ENCODE measurements around the gene DNAJB6. TPM values are rescaled to one million over a fixed set of nuclear protein-coding genes. Genes with fewer than 3 reads are reported as not detected.
A peak's percentile ranks its signal among the peaks of the same experiment; 100 is the strongest.

The DNAJB6 gene
- polyA plus RNA-seq, 3 donors = 66.6 to 117 (median 116) TPM

DNA sequence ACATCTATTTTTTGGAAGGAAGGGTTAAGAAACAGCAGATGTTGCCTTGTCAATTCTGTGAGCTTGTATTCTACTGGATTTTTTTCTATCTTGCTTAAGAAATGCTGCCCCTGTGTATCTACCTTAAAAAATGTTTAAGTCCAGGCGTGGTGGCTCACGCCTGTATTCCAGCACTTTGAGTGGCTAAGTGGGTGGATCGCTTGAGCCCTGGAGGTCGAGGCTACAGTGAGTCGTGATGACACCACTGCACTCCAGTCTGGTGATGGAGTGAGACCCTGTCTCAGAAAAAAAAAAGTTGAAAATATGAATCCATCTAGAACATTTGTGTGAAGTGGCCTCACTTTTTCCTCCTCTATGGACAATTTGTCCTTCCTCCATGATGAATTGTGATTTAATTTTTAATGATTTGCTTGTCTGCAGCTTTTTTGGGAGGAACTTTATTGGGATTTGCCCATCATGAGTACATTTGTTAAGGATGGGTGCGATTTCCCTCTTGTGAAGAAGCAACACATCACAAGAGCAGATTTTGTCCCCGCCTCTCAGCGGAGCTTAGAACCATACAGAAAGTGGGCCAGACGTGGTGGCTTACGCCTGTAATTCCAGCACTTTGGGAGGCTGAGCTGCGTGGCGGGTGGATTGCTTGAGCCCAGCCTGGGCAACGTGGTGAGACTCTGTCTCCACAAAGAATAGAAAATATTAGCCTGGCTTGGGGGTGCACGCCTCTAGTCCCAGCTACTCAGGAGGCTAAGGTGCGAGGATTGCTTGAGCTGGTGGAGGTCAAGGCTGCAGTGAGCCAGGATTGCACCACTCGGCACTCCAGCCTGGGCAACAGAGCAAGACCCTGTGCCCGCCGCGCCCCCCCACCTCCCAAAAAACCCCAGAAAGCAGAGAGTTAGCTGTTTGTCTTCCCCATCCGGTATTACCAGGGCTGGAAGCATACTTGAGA, 57.7 kb downstream of the DNAJB6 start:
- Histone ChIP-seq H3K27me3 (ENCODE audit: control insufficient read depth in 2 of 2, insufficient read depth in 2 of 2, low read length in 2 of 2) (no peaks in the 10 kb centered on the region), H3K36me3 (replicated peaks in 1 of 2; ENCODE audit: control insufficient read depth in 1 of 2, insufficient read depth in 2 of 2, low read length in 2 of 2) (peaks cover 0 to 27% of the 10 kb centered on the region in 2 donors), H3K9me3 (replicated peaks in 1 of 2; ENCODE audit: control insufficient read depth in 1 of 2, insufficient read depth in 1 of 2, low read length in 2 of 2) (no peaks in the 10 kb centered on the region), H3K4me2 (replicated peaks; ENCODE audit: extremely low read depth, low read length, poor library complexity, severe bottlenecking) (peak overlapping the region; percentile 13), H2AFZ (ENCODE audit: insufficient read depth, low read depth, low read length, poor library complexity, severe bottlenecking) (no peak overlapping the region), H3K79me2 (ENCODE audit: insufficient read depth, low read length) (peaks cover 36% of the 10 kb centered on the region), H3K9ac (ENCODE audit: insufficient read depth, low read length, poor library complexity, severe bottlenecking) (no peak overlapping the region), H3K4me1 (ENCODE audit: control insufficient read depth in 1 of 2, insufficient read depth in 2 of 2, low read length in 2 of 2) (peaks cover 55 to 79% of the 10 kb centered on the region in 2 donors), H3K27ac (ENCODE audit: low read depth in 1 of 2, low read length in 2 of 2) (peak overlapping the region in 1 of 2 donors; percentile 23), H3K4me3 (replicated peaks in 1 of 3; ENCODE audit: low read depth in 2 of 3, low read length in 3 of 3) (no peak overlapping the region), H4K20me1 (ENCODE audit: insufficient read depth, low read length) (peaks cover 85% of the 10 kb centered on the region)
- Mint-ChIP-seq H3K9me3 (peaks cover 0 to 2% (median 0%) of the 10 kb centered on the region in 7 donors), H3K27ac (peak overlapping the region in 3 of 7 donors; percentile 57 to 65 (median 58)), H3K27me3 (ENCODE audit: low read depth in 3 of 3) (peaks cover 0 to 3% (median 0%) of the 10 kb centered on the region in 3 donors), H3K36me3 (peaks cover 30 to 37% of the 10 kb centered on the region in 2 donors), H3K4me1 (peaks cover 77% of the 10 kb centered on the region), H3K4me3 (no peak overlapping the region)
- intact Hi-C loops (cut with micrococcal nuclease) = no loop called here
- TF ChIP-seq, protein P1, sequence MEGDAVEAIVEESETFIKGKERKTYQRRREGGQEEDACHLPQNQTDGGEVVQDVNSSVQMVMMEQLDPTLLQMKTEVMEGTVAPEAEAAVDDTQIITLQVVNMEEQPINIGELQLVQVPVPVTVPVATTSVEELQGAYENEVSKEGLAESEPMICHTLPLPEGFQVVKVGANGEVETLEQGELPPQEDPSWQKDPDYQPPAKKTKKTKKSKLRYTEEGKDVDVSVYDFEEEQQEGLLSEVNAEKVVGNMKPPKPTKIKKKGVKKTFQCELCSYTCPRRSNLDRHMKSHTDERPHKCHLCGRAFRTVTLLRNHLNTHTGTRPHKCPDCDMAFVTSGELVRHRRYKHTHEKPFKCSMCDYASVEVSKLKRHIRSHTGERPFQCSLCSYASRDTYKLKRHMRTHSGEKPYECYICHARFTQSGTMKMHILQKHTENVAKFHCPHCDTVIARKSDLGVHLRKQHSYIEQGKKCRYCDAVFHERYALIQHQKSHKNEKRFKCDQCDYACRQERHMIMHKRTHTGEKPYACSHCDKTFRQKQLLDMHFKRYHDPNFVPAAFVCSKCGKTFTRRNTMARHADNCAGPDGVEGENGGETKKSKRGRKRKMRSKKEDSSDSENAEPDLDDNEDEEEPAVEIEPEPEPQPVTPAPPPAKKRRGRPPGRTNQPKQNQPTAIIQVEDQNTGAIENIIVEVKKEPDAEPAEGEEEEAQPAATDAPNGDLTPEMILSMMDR (IDR thresholded peaks at IDR 0.05) = no peak
- DNase-seq = no peak
- WGBS (ENCODE audit: insufficient coverage) = 97% methylated on average over 15 of the region's 20 CpGs

DNA sequence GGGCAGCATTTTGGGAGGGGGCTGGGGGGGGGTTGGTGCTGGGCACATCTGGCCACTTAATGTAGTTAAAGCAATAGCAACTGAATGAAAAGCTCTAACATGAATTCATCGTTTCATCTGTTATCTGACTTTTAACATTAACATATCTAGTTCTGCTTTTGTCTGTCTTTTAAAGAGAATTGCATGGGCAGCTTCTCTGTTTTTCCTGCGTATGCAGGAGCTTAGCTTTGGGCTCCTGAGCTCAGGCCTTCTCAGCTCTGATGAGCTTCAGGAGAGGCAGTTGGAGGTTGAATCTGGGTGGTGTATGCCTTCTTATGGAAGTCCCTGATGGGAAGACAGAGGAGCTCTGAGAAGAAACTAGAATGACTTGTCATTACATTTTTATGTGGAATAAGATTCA, 58.4 kb downstream of the DNAJB6 start:
- Mint-ChIP-seq H3K4me1 (peaks cover 70% of the 10 kb centered on the region), H3K27ac (peak overlapping the region in 5 of 7 donors; percentile 37 to 84 (median 76))
- H3K79me2 ChIP-seq (ENCODE audit: insufficient read depth, low read length) = peaks cover 36% of the 10 kb centered on the region

More for the DNA sequence above, 58.4 kb downstream of the DNAJB6 start:
- H3K27me3 Mint-ChIP-seq (ENCODE audit: low read depth in 3 of 3) = peaks cover 0 to 3% (median 0%) of the 10 kb centered on the region in 3 donors
- peaks cover 82% of the 10 kb centered on the region for H4K20me1 ChIP-seq (ENCODE audit: insufficient read depth, low read length)
- peak overlapping the region in 1 of 2 donors; percentile 23 for H3K27ac ChIP-seq (ENCODE audit: low read depth in 1 of 2, low read length in 2 of 2)
- peaks cover 2 to 34% of the 10 kb centered on the region in 2 donors for H3K36me3 ChIP-seq (replicated peaks in 1 of 2; ENCODE audit: control insufficient read depth in 1 of 2, insufficient read depth in 2 of 2, low read length in 2 of 2)
- no CpG with 5 or more reads among the region's 2 CpGs for WGBS (ENCODE audit: insufficient coverage)
- H3K4me3 Mint-ChIP-seq = peak overlapping the region in 1 of 2 donors; percentile 7
- H2AFZ ChIP-seq (ENCODE audit: insufficient read depth, low read depth, low read length, poor library complexity, severe bottlenecking) = no peak overlapping the region
- H3K9ac ChIP-seq (ENCODE audit: insufficient read depth, low read length, poor library complexity, severe bottlenecking) = no peak overlapping the region
- H3K9me3 Mint-ChIP-seq = peaks cover 0 to 2% (median 0%) of the 10 kb centered on the region in 7 donors
- peaks cover 37 to 44% of the 10 kb centered on the region in 2 donors for H3K36me3 Mint-ChIP-seq
- H3K9me3 ChIP-seq (replicated peaks in 1 of 2; ENCODE audit: control insufficient read depth in 1 of 2, insufficient read depth in 1 of 2, low read length in 2 of 2) = no peaks in the 10 kb centered on the region
- no peak overlapping the region for H3K4me3 ChIP-seq (replicated peaks in 1 of 3; ENCODE audit: low read depth in 2 of 3, low read length in 3 of 3)
- peak overlapping the region; percentile 13 for H3K4me2 ChIP-seq (replicated peaks; ENCODE audit: extremely low read depth, low read length, poor library complexity, severe bottlenecking)
- intact Hi-C loops (cut with micrococcal nuclease) = no loop called here
- H3K27me3 ChIP-seq (ENCODE audit: control insufficient read depth in 2 of 2, insufficient read depth in 2 of 2, low read length in 2 of 2) = no peaks in the 10 kb centered on the region
- DNase-seq = peak in 1 of 3 donors; percentile 10
- TF ChIP-seq, protein P1 (IDR thresholded peaks at IDR 0.05) = no peak
- peaks cover 49 to 72% of the 10 kb centered on the region in 2 donors for H3K4me1 ChIP-seq (ENCODE audit: control insufficient read depth in 1 of 2, insufficient read depth in 2 of 2, low read length in 2 of 2)
